ENCODE measurements around the gene DUSP10.

DNA sequence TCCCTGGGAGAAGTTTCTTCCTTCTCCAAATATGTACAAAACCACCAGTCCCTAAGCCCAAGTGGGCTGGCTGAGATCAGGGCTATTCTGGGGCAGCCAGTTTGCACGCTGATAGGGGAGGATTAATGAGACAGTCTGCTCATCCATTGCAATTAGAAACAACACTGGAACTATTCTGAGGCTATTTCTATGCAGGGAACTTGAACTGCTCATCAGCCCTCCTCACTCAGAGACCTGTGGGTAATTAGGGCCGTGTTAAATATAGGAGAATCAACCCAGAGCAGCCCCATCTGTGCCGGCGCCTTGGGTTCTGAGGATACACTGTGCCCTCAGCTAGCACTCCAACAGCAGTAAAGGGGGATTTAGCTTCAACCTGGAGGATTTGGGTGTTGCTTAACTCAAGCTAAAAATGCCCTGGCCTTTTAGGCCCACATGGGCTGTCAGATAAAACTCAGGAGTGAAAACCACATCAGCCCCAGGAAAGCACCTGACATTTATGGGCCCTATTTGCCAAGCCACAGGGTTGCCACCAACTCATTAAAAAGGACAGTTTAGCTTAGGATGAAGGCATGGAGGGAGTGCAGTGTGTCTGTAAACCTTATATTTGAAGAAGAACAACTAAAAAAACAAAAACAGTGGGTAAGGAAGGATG, 53.9 kb downstream of the DUSP10 start:
- TF ChIP-seq, protein P1, sequence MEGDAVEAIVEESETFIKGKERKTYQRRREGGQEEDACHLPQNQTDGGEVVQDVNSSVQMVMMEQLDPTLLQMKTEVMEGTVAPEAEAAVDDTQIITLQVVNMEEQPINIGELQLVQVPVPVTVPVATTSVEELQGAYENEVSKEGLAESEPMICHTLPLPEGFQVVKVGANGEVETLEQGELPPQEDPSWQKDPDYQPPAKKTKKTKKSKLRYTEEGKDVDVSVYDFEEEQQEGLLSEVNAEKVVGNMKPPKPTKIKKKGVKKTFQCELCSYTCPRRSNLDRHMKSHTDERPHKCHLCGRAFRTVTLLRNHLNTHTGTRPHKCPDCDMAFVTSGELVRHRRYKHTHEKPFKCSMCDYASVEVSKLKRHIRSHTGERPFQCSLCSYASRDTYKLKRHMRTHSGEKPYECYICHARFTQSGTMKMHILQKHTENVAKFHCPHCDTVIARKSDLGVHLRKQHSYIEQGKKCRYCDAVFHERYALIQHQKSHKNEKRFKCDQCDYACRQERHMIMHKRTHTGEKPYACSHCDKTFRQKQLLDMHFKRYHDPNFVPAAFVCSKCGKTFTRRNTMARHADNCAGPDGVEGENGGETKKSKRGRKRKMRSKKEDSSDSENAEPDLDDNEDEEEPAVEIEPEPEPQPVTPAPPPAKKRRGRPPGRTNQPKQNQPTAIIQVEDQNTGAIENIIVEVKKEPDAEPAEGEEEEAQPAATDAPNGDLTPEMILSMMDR (IDR thresholded peaks at IDR 0.05; ENCODE audit: insufficient read depth, low read length) = no peak
- TF ChIP-seq REST (IDR thresholded peaks at IDR 0.05; ENCODE audit: insufficient replicate concordance, low read depth) = no peak
- no peak for TF ChIP-seq POLR2AphosphoS5 (IDR thresholded peaks at IDR 0.05; ENCODE audit: low read depth)
- no peak for TF ChIP-seq GABPA (IDR thresholded peaks at IDR 0.05; ENCODE audit: low read depth)
- TF ChIP-seq SPI1 (IDR thresholded peaks at IDR 0.05; ENCODE audit: borderline replicate concordance, low read depth) = no peak

All from HL-60 (cell line).